RKO (cell line): ENCODE results near the gene GIGYF1.
"Not testable (repeated sequence)": the region's sequence is repeated elsewhere in the genome, so short reads cannot be mapped to it uniquely, and the experiment has no call there.

Source experiments
- DNase-seq: peaks from one replicate; pipeline ENCODE4 v3.0.0-alpha.2; 2016; ENCODE audit warnings: low spot score

GIGYF1 gene

DNA sequence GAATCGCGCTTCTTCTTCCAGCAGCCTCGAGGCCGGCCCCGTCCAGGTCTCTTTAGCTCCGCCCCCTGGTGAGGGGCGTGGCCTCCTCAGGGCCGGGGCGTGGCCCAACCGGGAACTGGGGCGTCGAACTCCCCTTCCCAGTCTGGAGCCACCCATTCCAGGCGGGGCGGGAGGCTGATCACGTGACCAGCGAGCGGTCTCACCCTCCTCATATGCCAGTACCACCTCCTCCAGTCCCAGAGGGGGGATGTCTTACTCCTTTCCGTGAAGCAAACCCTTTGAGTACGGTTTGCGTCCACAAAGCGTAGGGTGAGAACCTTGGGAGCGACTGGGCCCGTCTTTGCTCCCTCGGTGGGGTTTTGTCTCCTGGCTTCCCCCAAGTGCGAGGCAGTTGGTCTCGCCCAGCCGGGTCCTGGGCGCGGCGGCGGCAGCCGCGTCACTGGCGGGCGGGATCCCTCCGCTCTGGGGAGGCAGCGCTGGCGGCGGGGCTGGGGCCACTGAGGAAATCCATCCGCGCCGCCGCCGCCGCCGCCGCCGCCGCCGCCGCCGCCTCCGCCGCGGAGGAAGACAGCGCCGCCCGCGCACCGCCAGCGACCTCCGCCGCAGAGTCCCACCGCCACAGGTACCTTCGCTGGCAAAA lies 20.6 kb downstream of the GIGYF1 start, which contains the start of gene GNB2:
Gene GNB2, plus strand, starts transcription at position 439 of the 640 bp plus-strand sequence. CDS start 2,526 bp downstream, outside the sequence.
- DNase-seq: peak; percentile 98

DNA sequence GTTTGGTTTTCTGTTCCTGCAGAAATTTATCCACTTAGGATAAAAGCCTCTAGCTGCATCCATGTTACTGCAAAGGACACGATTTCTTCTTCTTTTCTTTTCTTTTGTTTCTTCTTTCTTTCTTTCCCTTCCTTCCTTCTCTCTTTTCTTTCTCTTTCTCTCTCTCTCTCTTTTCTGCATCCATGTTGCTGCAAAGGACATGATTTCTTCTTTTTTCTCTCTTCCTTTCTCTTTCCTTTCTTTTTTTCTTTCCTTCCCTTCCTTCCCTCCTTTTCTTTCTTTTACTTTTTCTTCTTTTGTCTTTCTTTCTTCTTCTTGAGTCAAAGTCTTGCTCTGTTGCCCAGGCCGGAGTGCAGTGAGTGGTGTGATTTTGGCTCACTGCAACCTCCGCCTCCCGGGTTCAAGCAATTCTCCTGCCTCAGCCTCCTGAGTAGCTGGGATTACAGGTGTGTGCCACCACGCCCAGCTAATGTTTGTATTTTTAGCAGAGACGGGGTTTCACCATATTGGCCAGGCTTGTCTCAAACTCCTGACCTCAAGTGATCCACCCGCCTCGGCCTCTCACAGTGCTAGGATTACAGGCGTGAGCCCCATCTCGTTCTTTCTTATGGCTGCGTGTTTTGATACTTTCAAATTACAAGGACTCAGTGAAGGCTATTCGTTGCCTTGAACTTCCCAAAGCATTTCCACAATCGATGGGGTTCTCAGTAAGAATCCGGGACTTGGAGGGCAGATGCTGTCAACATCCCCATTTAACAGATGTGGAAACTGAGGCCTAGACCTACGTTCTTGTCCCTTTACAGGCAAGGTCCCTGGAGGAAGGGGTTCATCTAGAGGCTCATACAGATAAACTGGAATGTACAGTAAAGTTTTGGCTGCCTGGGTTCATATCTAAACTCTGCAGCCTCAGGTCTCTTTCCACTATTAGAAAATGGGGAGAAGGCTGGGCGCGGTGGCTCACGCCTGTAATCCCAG lies 22.4 kb downstream of the GIGYF1 start:
- DNase-seq: no peak

DNA sequence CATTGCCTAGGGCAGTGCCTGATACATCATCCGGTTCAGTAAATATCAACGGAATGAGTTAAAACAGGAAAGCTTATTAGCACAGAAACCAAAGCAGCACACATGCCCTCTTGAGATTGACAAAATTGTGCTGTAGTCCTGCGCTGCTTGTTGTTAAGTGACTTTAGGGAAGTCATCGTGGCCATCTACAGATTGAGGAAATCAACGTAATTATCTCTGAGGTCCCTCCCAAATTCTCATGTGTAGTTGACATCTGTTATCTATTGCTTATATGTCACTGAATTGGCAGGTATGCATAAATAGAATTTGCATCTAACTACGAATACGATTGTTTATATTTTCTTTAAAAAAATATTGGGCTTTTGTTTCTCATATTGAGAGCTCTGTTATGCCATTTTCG lies 24.0 kb downstream of the GIGYF1 start:
- DNase-seq: no peak

DNA sequence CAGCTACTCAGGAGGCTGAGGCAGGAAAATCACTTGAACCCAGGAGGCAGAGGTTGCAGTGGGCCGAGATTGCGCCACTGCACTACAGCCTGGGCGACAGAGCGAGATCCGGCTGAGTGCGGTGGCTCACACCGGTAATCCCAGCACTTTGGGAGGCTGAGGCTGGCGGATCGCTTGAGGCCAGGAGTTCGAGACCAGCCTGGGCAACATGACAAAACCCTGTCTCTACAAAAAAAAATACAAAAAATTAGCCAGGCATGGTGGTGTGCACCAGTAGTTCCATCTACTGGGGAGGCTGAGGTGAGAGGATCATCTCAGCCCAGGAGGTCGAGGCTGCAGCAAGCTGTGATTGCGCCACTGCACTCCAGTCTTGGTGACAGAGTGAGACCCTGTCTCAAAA lies 24.9 kb downstream of the GIGYF1 start:
- DNase-seq: not testable (repeated sequence)

DNA sequence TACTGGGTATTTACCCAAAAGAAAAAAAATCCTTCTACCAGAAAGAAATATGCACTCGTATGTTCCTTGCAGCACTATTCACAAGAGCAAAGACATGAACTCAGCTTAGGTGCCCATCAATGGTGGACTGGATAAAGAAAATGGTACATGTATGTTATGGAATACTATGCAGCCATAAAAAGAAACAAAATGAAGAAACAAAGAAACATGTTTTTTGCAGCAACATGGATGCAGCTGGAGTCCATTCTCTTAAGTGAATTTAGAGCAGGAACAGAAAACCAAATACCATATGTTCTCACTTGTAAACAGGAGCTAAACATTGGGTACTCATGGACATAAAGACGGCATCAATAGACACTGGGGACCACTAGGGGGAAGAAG lies 26.0 kb downstream of the GIGYF1 start:
- DNase-seq: no peak

DNA sequence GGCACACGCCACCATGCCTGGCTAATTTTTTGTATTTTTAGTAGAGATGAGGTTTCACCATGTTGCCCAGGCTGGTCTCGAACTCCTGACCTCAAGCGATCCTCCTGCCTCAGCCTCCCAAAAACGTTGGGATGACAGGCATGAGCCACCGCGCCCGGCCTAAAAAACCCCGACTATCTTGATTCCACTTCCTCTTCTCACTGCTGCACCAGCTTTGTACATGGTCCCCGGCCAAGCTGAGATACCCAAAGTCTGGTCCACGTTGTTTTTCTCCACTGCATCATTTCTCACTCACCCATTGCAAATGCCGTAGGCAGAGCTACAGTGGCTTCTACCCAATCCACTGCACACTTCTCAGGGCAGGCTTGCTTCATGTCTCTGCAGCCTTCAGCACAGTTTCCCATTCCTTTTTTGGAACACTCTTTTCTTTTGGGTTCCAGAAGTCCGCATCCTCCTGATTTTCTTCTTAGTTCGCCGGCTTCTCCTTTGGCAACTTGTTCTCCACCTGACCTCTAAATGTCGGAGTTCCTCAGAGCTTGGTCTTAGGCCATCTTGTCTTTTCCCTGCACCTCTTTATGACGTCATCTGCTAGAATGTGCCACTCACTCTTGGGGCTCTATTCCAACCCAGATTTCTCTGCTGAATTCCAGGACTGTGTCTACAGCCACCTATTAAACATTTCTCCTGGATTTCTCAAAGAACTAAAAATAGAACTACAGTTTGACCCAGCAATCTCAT lies 26.6 kb downstream of the GIGYF1 start:
- no peak for DNase-seq

DNA sequence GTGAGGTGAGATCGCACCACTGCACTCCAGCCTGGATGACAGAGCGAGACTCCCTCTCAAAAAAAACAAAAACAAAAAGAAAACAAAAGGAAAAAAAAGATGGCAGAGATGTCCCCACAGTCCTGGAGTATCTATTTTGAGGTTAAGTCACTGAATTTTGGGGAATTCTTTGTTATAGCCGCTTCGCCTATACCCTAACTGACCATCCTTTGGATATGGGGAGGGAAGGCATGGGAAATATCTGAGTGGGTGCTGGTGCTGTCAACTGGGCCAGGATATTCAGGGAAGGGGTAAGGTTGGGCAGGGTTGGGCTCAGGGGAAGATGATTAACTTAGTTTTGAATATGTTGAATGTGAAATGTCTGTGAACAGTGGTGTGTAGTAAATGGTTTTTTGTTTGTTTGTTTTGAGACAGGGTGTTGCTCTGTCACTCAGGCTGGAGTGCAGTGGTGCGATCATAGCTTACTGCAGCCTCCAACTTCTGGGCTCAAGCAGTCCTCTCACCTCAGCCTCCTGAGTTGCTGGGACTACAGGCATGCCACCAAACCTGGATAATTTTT lies 28.8 kb downstream of the GIGYF1 start:
- DNase-seq: no peak

DNA sequence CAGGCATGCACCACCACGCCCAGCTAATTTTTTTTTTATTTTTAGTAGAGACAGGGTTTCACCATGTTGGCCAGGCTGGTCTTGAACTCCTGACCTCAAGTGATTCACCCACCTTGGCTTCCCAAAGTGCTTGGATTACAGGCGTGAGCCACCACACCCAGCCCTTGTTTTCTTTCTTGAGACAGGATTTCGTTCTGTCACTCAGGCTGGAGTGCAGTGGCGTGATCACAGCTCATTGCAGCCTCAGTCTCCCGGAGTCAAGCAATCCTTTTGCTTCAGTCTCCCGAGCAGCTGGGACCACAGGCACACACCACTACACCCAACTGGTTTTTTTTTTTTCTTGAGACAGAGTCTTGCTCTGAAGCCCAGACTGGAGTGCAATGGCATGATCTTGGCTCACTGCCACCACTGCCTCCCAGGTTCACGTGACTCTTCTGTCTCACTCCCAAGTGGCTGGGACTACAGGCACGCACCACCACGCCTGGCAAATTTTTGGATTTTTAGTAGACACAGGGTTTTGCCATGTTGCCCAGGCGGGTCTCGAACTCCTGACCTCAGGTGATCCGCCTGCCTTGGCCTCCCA lies 31.8 kb downstream of the GIGYF1 start:
- not testable (repeated sequence) for DNase-seq

DNA sequence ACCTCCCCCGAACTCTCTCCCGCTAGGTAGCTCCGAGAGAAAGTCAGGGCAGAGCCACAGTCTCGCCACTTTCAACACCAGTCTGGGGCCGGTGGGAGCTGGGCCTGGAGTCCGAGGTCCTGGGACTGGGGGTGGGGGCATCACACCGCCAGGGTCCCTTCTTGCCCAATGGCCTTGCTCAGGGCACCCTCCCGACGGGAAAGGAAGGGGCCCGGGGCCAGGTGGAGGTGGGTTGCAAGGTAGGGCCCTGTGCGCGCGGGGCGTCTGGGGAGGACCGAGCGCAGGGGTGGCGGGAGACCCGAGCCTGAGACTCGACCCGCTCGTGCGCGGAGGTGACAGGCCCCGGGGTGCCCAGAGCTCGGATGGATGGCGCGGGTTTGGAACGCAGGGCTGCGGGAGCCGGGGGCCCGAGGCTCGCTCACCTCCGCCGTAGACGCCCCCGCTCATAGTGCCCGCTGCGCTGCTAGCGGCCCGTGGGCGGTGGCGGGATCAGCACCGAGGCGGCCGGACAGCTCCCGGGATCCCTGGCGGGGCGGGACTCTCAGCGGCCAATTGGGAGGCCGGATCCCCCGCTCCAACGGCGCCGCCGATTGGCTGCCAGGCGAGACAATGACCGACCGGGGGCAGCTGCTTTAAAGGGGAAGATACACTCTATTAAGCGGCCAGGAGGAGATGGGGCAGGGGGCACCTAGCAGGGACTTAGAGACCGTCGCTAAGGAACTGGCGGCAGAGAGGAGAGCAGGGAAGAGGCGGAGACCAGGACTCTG lies 38.0 kb downstream of the GIGYF1 start, which contains the start of gene ACTL6B:
Gene ACTL6B, minus strand, starts transcription at position 541 of the 767 bp plus-strand sequence. Its CDS starts 94 bp downstream, at position 447.
- DNase-seq: no peak

DNA sequence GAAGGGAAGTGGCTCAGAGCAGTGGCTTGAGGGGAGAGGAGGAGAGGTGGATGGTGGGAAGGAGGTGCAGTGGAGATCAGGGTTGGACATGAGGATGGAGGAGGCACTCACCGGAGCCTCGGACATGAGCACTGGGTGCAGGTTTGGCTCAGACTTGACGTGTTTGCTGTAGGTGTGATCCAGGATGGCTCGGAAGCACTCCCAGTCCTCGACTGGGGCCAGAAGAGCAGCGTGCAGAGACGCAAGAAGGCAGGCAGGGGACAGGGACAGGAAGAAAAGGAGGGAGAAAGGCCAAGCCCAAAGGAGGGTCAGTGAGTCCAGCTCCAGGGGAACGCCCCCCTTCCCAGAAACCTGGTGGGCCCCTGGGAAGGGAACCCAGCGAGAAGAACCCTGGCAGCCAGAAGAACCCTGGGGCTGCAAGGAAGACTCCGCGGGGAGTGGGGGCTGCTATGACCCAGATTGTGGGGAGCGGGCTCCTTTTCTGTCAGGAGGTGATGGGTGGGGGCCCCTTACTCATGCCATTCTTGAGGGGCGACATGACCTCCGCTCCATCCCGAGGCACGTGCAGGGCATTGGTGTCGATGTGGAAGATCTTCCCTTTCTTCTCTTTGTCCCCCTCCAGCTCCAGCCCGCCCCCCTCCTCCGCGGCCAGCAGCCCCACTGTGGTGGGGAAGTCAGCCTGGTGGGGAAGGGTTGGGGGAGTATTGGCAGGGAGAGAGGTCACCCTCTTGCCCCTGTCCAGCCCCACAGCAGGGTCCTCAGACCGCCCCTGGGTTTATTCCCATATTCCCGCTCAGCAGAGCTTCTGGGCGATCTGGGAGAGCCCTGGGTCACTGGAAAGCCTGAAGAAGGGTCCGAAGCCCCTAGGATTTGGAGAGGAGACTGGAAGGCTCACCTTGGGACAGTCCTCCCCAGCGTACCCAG lies 38.9 kb downstream of the GIGYF1 start:
- DNase-seq: no peak

DNA sequence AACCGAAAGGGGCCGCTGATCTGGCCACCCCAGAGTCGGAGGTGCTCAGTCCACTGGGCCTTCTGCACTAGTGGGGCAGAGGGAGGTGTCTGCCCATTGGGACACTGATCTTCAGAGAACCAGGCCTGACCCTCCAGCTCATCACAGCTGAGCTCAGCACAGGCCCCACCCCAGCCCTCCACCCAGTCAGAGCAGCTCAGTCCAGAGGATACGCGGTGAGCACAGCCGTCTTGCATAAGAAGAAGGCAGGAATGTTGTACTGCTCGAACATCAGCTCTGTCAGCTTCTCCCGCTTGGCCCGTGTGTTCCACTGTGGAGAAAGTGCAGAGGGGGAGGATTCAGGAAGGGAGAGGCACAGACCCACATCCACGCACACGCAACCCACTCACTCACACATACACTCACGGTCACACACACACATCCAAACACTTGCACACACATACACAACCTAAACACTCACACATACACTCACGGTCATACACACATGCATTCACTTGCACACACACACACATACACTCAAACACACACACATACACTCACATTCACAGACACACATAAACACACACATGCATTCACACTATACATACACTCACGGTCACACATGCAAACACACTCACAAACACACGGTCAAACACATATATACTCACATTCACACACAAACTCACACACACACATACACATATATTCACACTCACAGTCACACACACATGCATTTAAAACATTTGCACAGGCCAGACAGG lies 44.1 kb downstream of the GIGYF1 start:
- DNase-seq: no peak

DNA sequence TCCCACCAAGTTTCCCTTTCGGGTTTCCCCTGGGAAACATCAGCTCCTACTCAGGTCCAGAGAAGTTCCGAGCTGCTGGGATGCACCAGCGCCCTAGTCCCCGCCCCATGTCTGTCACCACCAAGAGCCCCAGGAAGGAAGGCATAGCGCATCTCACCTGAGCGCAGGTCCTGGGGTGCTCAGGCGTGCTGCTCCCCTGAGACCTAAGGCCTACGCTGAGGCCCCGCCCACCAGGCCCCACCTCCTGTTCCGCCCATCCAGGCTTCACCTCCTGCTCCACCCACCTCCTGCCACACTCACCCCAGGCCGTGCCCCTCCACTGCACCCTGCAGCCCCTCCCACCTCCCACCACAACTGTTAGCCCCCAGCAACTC lies 51.5 kb downstream of the GIGYF1 start:
- no peak for DNase-seq

DNA sequence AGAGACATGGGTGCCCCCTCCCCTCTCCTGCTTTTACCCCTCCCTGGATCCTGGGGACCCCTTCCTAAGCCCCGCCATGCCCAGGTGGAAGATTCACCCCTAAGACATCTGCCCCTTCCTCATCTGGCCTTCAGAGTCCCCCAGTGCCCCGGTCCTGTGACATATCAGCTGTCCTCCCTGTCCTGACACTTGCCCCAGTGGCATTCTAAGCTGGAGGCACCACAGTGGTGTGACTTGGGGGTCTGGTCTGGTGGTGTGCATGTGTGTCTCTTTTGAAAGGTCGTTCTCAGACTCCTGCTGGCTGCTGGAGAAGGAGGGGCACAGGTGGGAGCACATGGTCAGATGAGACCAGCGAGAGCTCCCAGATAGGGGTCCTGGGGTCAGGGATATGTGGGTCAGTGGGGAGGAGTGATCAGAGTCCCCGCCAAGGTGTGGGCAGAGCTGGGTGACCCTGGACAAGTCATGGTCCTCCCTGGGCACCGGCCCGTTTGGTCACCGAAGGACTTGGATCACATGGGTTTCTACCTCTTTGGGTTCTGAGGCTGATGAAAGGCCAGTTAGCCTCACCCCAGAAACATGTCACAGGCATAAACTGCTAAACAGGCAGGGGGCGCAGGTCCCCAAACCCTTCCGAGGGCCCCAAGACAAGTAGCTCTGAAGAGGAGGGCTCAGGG lies 52.1 kb downstream of the GIGYF1 start:
- DNase-seq: no peak

DNA sequence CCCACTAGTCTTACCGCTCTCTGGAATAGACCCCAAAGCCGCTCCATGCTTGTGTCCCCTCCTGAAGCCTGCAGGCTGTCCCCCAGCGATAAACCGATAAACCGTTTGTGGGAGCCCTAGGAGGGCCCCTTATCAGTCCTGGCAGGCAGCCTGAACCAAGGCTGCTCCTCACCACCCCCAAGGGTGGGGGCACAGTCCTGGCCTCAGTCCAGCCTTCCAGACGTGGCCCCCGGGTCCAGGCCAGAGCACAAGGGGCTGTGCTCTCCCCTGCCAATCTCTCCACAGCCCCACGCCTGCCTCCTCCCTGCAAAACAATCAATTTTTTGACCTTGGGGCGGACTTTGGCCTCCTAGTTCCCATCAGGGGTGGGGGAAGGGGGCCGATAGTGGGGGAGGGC lies 52.6 kb downstream of the GIGYF1 start, which contains the start of gene TFR2:
Gene TFR2, minus strand, starts transcription at position 90 of the 397 bp plus-strand sequence. Its CDS starts 43 bp downstream, at position 47.
- DNase-seq: no peak

DNA sequence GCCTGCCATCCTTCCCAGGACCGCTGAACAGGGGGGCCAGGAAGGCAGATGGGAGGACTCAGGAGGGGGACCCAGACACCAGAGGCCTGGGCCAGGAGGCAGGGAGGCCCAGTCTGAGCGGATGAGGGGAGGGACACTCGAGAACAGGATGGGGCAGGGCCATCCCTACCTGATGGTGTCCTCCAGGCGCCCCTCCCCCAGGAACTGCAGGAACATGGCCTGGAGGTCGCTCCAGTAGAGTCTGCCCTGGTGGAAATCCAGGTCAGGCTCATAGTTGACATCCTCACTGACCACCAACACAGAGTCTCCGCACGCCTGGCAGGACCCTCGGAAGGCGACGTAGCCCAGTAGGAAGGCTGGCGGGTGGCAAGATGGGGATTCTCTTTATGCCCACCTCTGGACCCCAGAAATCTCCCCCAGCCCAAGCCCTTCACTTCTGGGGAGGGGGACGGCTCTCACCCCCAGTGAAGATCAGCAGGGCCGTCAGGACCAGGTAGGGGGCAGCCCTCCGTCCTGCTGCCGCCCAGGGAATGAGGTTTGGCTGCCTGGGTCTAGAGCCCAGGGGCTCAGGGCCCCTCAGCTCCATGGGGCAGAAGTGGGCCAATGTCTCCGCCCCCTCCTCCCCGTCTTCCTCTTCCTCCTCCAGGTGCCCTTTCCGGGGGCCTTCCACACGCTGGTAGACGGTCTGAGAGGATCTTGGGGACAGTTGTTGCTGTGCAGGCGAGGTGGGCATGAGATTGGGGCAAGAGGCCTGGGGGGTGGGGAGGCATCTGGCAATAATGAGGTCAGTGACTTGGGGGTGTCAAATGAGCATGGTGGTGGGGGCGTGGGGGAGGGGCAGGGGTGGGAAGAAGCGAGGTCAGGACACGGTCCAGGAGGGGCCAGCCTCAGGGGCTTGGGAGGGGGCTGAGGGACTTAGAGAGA lies 53.3 kb downstream of the GIGYF1 start:
- DNase-seq: no peak

DNA sequence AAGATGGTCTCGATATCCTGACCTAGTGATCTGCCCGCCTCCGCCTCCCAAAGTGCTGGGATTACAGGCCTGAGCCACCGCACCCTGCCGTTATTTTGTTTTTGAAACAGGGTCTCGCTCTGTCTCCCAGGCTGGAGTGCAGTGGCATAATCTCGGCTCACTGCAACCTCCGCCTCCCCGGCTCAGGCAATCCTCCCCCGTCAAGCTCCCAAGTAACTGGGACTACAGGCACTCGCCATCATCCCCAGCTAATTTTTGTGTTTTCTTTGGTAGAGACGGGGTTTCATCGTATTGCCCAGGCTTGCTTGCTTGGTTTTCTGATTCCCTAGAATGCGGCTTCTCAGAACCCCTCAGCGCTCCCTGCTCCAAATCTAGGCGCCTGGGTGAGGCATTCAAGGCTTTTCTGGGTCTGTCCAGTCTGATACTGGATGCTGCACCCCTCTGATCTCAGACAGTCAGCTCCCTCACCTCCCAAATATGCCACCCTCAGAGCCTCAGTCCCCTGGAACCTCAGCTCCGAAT lies 54.0 kb downstream of the GIGYF1 start:
- DNase-seq: no peak
